MCF 10A (cell line): Measurements from ENCODE around the gene ZFP92. TPM values are rescaled to one million over a fixed set of nuclear protein-coding genes. Genes with fewer than 3 reads are reported as not detected.

Experiments used
- BruUV-seq: library from RNA; stranded (reverse); fragments of 400-500 nt; replicated peaks from 2 replicates; lab custom pipeline; 2021; lab: Mats Ljungman, UMichigan
- CTCF ChIA-PET: fragments of 300-600 bp; sonication (Branson Sonifier 250); formaldehyde crosslinking; extraction: SDS; loops from one replicate; lab custom pipeline; 2021; ENCODE audit warnings: antibody characterized with exemption, inconsistent platforms; lab: Yijun Ruan, JAX
- POLR2A ChIA-PET: fragments of 300-600, 350-650 bp; sonication (Branson Sonifier 250); formaldehyde crosslinking; extraction: SDS; loops from one replicate; lab custom pipeline; 2020; ENCODE audit warnings: antibody characterized with exemption, inconsistent platforms; lab: Yijun Ruan, JAX
- DNase-seq: peaks from one replicate; pipeline ENCODE4 v3.0.0-alpha.2; 2018; ENCODE audit not compliant: unreplicated experiment
- H3K27ac Mint-ChIP-seq: one replicate; pipeline ENCODE4 v1.8.0; 2022; ENCODE audit warnings: mild to moderate bottlenecking, low read depth, mixed read lengths; ENCODE audit not compliant: unreplicated experiment
- H3K27me3 Mint-ChIP-seq: one replicate; pipeline ENCODE4 v1.8.0; 2022; ENCODE audit warnings: mixed read lengths; ENCODE audit not compliant: insufficient read depth, unreplicated experiment
- H3K36me3 Mint-ChIP-seq: one replicate; pipeline ENCODE4 v1.8.0; 2022; ENCODE audit warnings: mild to moderate bottlenecking, moderate library complexity, mixed read lengths; ENCODE audit not compliant: insufficient read depth, unreplicated experiment
- H3K4me1 Mint-ChIP-seq: one replicate; pipeline ENCODE4 v1.8.0; 2022; ENCODE audit warnings: mixed read lengths; ENCODE audit not compliant: insufficient read depth, unreplicated experiment
- H3K4me3 Mint-ChIP-seq: one replicate; pipeline ENCODE4 v1.8.0; 2022; ENCODE audit warnings: mild to moderate bottlenecking, moderate library complexity, mixed read lengths; ENCODE audit not compliant: unreplicated experiment
- H3K9me3 Mint-ChIP-seq: one replicate; pipeline ENCODE4 v1.8.0; 2022; ENCODE audit warnings: mixed read lengths; ENCODE audit not compliant: unreplicated experiment
- CTCF ChIP-seq: fragments of 200-600 bp; IDR thresholded peaks from one replicate; pipeline ENCODE4 v1.8.0; 2022; ENCODE audit warnings: antibody characterized with exemption, mild to moderate bottlenecking; ENCODE audit not compliant: unreplicated experiment
- intact Hi-C: fragments of 100-400 bp; cut with micrococcal nuclease; formaldehyde crosslinking; loops from 2 replicates; pipeline ENCODE4 v1.14.1; 2022
- total RNA-seq: library from RNA; stranded (reverse); gene quantifications from 2 replicates; pipeline ENCODE4 v1.2.3, GENCODE V29; 2022

ZFP92 gene
- total RNA-seq, 1 experiment from 2014 or later = not detected

- POLR2A ChIA-PET = no interaction called here
- no peak for DNase-seq
- H3K9me3 Mint-ChIP-seq = no peaks in the 10 kb centered on the region
- H3K27me3 Mint-ChIP-seq = peaks cover 47% of the 10 kb centered on the region
- H3K4me1 Mint-ChIP-seq = peaks cover 6% of the 10 kb centered on the region
- no peak for TF ChIP-seq CTCF
- H3K27ac Mint-ChIP-seq = no peak overlapping the region
- no TSS peak for BruUV-seq
- no peak overlapping the region for H3K4me3 Mint-ChIP-seq
- CTCF ChIA-PET = interaction anchor here (0.6 to 0.7 kb wide), 2 partner anchors 389 to 751 kb away, joined by 3 to 6 read pairs; no protein-coding TSS in a partner anchor
- no peaks in the 10 kb centered on the region for H3K36me3 Mint-ChIP-seq
- intact Hi-C loops = no loop called here
Observed at GRCh38 chrX:153366119-153366518, 45.2 kb upstream of the ZFP92 start.

GRCh38 chrX:153366878-153367538 is 44.3 kb upstream of the ZFP92 start:
- BruUV-seq = no TSS peak
- CTCF ChIA-PET = no interaction called here
- Mint-ChIP-seq H3K36me3 (no peaks in the 10 kb centered on the region), H3K4me3 (no peak overlapping the region), H3K9me3 (no peaks in the 10 kb centered on the region), H3K27ac (no peak overlapping the region), H3K4me1 (peaks cover 6% of the 10 kb centered on the region), H3K27me3 (peaks cover 47% of the 10 kb centered on the region)
- DNase-seq = no peak
- no peak for TF ChIP-seq CTCF
- POLR2A ChIA-PET = no interaction called here
- intact Hi-C loops = no loop called here

- DNase-seq = no peak
- intact Hi-C loops = no loop called here
- CTCF ChIA-PET = interaction anchor here (0.9 kb wide), 1 partner anchor 249 kb away, joined by 3 read pairs; no protein-coding TSS in a partner anchor
- H3K9me3 Mint-ChIP-seq = no peaks in the 10 kb centered on the region
- BruUV-seq = no TSS peak
- peaks cover 33% of the 10 kb centered on the region for H3K27me3 Mint-ChIP-seq
- POLR2A ChIA-PET = no interaction called here
- no peak for TF ChIP-seq CTCF
- no peak overlapping the region for H3K27ac Mint-ChIP-seq
- peaks cover 6% of the 10 kb centered on the region for H3K4me1 Mint-ChIP-seq
- no peak overlapping the region for H3K4me3 Mint-ChIP-seq
- H3K36me3 Mint-ChIP-seq = no peaks in the 10 kb centered on the region
Observed at GRCh38 chrX:153370293-153371055, 40.8 kb upstream of the ZFP92 start.

- peaks cover 25% of the 10 kb centered on the region for H3K27me3 Mint-ChIP-seq
- POLR2A ChIA-PET = no interaction called here
- H3K4me1 Mint-ChIP-seq = peaks cover 6% of the 10 kb centered on the region
Observed at GRCh38 chrX:153371256-153371655, 40.0 kb upstream of the ZFP92 start.

More at GRCh38 chrX:153371256-153371655, 40.0 kb upstream of the ZFP92 start:
- no peak for TF ChIP-seq CTCF
- no TSS peak for BruUV-seq
- DNase-seq = no peak
- Mint-ChIP-seq H3K4me3 (no peak overlapping the region), H3K9me3 (no peaks in the 10 kb centered on the region), H3K36me3 (no peaks in the 10 kb centered on the region), H3K27ac (no peak overlapping the region)
- intact Hi-C loops = no loop called here
- CTCF ChIA-PET = interaction anchor here (0.9 kb wide), 1 partner anchor 248 kb away, joined by 3 read pairs; no protein-coding TSS in a partner anchor
